Myometrial cell (primary cell): ENCODE data around the gene SERP1. TPM values are rescaled to one million over a fixed set of nuclear protein-coding genes. Genes with fewer than 3 reads are reported as not detected.

ENCODE experiments used
- total RNA-seq: library from RNA; depleted of rRNA; stranded (reverse); fragments of >200 nt; gene quantifications from 2 replicates; pipeline ENCODE4 v1.2.3, GENCODE V29; 2015

SERP1 gene
- 141 and 209 TPM in 2 replicates for total RNA-seq

DNA sequence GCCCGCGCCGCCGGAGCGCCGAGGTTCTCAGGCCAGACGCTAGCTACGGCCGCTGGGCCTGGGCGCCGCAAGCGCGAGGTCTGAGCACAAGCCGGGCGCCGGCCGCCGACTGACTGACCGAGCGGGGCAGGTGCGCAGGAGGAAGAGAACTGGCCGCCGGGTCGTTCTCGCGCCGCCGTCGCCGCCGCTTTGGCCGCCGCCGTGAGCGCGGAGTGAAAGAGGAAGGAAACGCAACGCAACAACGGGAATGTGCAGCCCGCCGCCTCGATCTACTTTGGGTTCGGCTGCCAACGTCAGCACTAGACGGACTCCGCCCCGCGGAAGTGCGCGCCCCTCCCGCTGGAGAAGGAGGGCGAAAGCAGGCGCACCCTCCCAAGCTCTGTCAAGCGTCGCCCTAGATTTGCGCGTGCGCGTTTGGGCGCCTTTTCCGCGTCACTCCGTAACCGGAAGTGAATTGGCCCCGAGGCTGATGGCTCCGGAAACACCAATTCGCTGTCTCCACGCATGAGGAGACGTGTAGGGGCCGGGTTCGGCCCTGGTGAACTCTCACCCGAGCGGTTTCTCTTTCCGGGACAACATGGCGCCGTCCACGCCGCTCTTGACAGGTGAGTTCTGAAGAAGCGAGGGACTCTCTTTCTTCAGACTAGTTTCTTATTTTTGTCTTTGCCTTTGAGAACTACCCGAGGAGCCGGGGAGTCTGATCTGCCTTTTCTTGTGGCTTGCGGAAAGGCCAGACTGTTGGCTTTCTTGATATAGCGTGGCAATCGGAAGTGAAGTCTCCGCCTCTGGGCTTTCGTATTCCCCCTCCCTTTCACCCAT is at the start of gene SERP1, which contains the start of gene EIF2A:
TSS of gene SERP1 (minus strand) at position 271 of the 819 bp plus-strand sequence. CDS start 361 bp downstream, outside the sequence.
TSS of gene EIF2A (plus strand) at position 562 of the 819 bp plus-strand sequence. CDS start at position 578, 16 bp downstream.

Other genes starting within 250 kb of the SERP1 start
- 6.6 and 10.6 TPM in 2 replicates for gene TSC22D2, start 138.2 kb downstream of the SERP1 start, total RNA-seq
- 141 and 146 TPM in 2 replicates for gene EIF2A, start 291 bp upstream of the SERP1 start, total RNA-seq
- gene SELENOT, start 56.8 kb upstream of the SERP1 start, total RNA-seq, result 169 and 240 TPM in 2 replicates
- 0.35 TPM in 1 of 2 replicates, not detected in the other for gene ERICH6, start 157.4 kb upstream of the SERP1 start, total RNA-seq
- gene SIAH2, start 216.7 kb upstream of the SERP1 start, total RNA-seq, result 20.2 and 22.8 TPM in 2 replicates